Measurements from ENCODE around the gene ZFYVE19. TPM values are rescaled to one million over a fixed set of nuclear protein-coding genes. Genes with fewer than 3 reads are reported as not detected.

The ZFYVE19 gene
- total RNA-seq, 1 experiment from 2014 or later = 39.5 TPM

DNA sequence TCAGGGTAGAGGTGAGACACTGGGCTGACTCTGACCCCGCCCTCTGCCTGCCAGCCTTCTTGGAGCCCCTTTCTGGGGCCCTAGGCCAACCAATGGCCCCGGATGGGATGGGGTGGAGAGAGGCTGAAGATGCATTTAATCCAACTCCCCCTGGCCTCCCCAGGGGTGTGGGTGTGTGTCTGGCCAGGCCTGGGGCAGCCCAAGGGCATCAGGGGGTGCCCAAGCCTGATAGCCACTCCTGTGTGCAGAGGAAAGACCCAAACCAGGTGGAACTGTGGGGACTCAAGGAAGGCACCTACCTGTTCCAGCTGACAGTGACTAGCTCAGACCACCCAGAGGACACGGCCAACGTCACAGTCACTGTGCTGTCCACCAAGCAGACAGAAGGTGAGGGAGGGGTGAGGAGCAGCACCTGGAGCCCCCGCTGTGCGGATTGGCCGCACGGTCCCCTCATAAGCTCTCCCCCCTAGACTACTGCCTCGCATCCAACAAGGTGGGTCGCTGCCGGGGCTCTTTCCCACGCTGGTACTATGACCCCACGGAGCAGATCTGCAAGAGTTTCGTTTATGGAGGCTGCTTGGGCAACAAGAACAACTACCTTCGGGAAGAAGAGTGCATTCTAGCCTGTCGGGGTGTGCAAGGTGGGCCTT lies 46.5 kb downstream of the ZFYVE19 start:
- ChIA-PET CTCF (interaction anchor here (1.0 kb wide), 1 partner anchor 38 kb away, joined by 4 read pairs; no protein-coding TSS in a partner anchor), POLR2A (no interaction called here)
- DNase-seq (ENCODE audit: low read depth, low spot score) = no peak
- no TSS peak for BruUV-seq (replicated peaks)
- no peaks in the 10 kb centered on the region for H3K36me3 ChIP-seq (ENCODE audit: control insufficient read depth, insufficient read depth, low read length)
- TF ChIP-seq POLR2AphosphoS5 (IDR thresholded peaks at IDR 0.05; ENCODE audit: low read depth, low read length) = no peak
- TF ChIP-seq SIN3A (IDR thresholded peaks at IDR 0.05; ENCODE audit: borderline replicate concordance, insufficient read depth, low read depth, low read length) = no peak
- no peak for TF ChIP-seq TCF7L2 (IDR thresholded peaks at IDR 0.05; ENCODE audit: low read depth, low read length)
- TF ChIP-seq, protein P1, sequence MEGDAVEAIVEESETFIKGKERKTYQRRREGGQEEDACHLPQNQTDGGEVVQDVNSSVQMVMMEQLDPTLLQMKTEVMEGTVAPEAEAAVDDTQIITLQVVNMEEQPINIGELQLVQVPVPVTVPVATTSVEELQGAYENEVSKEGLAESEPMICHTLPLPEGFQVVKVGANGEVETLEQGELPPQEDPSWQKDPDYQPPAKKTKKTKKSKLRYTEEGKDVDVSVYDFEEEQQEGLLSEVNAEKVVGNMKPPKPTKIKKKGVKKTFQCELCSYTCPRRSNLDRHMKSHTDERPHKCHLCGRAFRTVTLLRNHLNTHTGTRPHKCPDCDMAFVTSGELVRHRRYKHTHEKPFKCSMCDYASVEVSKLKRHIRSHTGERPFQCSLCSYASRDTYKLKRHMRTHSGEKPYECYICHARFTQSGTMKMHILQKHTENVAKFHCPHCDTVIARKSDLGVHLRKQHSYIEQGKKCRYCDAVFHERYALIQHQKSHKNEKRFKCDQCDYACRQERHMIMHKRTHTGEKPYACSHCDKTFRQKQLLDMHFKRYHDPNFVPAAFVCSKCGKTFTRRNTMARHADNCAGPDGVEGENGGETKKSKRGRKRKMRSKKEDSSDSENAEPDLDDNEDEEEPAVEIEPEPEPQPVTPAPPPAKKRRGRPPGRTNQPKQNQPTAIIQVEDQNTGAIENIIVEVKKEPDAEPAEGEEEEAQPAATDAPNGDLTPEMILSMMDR (IDR thresholded peaks at IDR 0.05) = no peak
- TF ChIP-seq, protein P2, sequence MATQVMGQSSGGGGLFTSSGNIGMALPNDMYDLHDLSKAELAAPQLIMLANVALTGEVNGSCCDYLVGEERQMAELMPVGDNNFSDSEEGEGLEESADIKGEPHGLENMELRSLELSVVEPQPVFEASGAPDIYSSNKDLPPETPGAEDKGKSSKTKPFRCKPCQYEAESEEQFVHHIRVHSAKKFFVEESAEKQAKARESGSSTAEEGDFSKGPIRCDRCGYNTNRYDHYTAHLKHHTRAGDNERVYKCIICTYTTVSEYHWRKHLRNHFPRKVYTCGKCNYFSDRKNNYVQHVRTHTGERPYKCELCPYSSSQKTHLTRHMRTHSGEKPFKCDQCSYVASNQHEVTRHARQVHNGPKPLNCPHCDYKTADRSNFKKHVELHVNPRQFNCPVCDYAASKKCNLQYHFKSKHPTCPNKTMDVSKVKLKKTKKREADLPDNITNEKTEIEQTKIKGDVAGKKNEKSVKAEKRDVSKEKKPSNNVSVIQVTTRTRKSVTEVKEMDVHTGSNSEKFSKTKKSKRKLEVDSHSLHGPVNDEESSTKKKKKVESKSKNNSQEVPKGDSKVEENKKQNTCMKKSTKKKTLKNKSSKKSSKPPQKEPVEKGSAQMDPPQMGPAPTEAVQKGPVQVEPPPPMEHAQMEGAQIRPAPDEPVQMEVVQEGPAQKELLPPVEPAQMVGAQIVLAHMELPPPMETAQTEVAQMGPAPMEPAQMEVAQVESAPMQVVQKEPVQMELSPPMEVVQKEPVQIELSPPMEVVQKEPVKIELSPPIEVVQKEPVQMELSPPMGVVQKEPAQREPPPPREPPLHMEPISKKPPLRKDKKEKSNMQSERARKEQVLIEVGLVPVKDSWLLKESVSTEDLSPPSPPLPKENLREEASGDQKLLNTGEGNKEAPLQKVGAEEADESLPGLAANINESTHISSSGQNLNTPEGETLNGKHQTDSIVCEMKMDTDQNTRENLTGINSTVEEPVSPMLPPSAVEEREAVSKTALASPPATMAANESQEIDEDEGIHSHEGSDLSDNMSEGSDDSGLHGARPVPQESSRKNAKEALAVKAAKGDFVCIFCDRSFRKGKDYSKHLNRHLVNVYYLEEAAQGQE (IDR thresholded peaks at IDR 0.05; ENCODE audit: insufficient read depth in 1 of 2, low read depth in 2 of 2, low read length in 1 of 2) = no peak
- no peaks in the 10 kb centered on the region for H3K27me3 ChIP-seq (ENCODE audit: control insufficient read depth, insufficient read depth, low read length)
- intact Hi-C loops (cut with micrococcal nuclease; ENCODE audit: unreplicated experiment) (no loop called here), in situ Hi-C loops (cut with HindIII; ENCODE audit: low pct_unique_long_range_greater_than_20kb, low sequenced_read_pairs) (no loop called here)
- peaks cover 9% of the 10 kb centered on the region; the same call in 1 of the 2 replicates for H3K4me1 ChIP-seq (ENCODE audit: control insufficient read depth, insufficient read depth, low read length)
- ATAC-seq = no peak
- H3K4me3 ChIP-seq (ENCODE audit: low read depth in 2 of 2, low read length in 2 of 2) = no peak overlapping the region
- no peaks in the 10 kb centered on the region for H3K9me3 ChIP-seq (ENCODE audit: control insufficient read depth, insufficient read depth, low read depth, low read length)
- H3K27ac ChIP-seq (ENCODE audit: low read length) = no peak overlapping the region

DNA sequence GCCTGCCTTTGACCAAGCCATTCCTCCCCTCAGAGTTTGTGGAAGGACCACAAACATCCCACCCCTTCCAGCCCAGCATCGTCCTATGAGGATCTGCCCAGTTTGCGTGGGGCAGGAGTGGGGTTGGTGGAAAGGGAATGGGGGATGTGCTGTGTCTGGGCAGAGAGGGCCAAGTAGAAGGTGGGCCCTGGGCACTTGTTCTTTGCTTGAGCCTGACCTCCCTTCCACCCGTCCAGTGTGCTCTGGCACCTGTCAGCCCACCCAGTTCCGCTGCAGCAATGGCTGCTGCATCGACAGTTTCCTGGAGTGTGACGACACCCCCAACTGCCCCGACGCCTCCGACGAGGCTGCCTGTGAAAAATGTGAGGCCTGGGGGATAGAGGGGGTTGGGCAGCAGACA lies 47.3 kb downstream of the ZFYVE19 start:
- TF ChIP-seq POLR2AphosphoS5 (IDR thresholded peaks at IDR 0.05; ENCODE audit: low read depth, low read length) (no peak), SIN3A (IDR thresholded peaks at IDR 0.05; ENCODE audit: borderline replicate concordance, insufficient read depth, low read depth, low read length) (no peak), TCF7L2 (IDR thresholded peaks at IDR 0.05; ENCODE audit: low read depth, low read length) (no peak)
- TF ChIP-seq, protein P1 (IDR thresholded peaks at IDR 0.05) = no peak
- TF ChIP-seq, protein P2 (IDR thresholded peaks at IDR 0.05; ENCODE audit: insufficient read depth in 1 of 2, low read depth in 2 of 2, low read length in 1 of 2) = no peak
- Histone ChIP-seq H3K9me3 (ENCODE audit: control insufficient read depth, insufficient read depth, low read depth, low read length) (no peaks in the 10 kb centered on the region), H3K4me3 (ENCODE audit: low read depth in 2 of 2, low read length in 2 of 2) (no peak overlapping the region), H3K36me3 (ENCODE audit: control insufficient read depth, insufficient read depth, low read length) (no peaks in the 10 kb centered on the region), H3K4me1 (ENCODE audit: control insufficient read depth, insufficient read depth, low read length) (peaks cover 9% of the 10 kb centered on the region; the same call in 1 of the 2 replicates), H3K27ac (ENCODE audit: low read length) (no peak overlapping the region), H3K27me3 (ENCODE audit: control insufficient read depth, insufficient read depth, low read length) (no peaks in the 10 kb centered on the region)
- ATAC-seq (no peak), DNase-seq (ENCODE audit: low read depth, low spot score) (no peak)
- POLR2A ChIA-PET = no interaction called here
- in situ Hi-C loops (cut with HindIII; ENCODE audit: low pct_unique_long_range_greater_than_20kb, low sequenced_read_pairs) (no loop called here), intact Hi-C loops (cut with micrococcal nuclease; ENCODE audit: unreplicated experiment) (no loop called here)
- CTCF ChIA-PET = interaction anchor here (1.0 kb wide), 1 partner anchor 38 kb away, joined by 4 read pairs; no protein-coding TSS in a partner anchor
- BruUV-seq (replicated peaks) = no TSS peak

Data from Panc1 (cell line).